NB4 (cell line): Measurements from ENCODE around the gene RAI14.

Experiments
- DNase-seq: peaks from one replicate; pipeline ENCODE4 v3.0.0; 2010; ENCODE audit warnings: low read depth
- H3K4me3 ChIP-seq: one replicate; pipeline ENCODE4 v1.5.1; 2011; ENCODE audit warnings: mild to moderate bottlenecking, low read depth, low read length, moderate library complexity
- CTCF ChIP-seq: IDR thresholded peaks from one replicate; pipeline ENCODE4 v1.5.1; 2012; ENCODE audit warnings: low read depth, low read length
- MAX ChIP-seq: IDR thresholded peaks from 2 replicates; pipeline ENCODE4 v1.6.1; 2011; ENCODE audit warnings: low read depth, low read length
- MYC ChIP-seq: IDR thresholded peaks from 2 replicates; pipeline ENCODE4 v1.6.1; 2011; ENCODE audit warnings: low read depth, low read length
- POLR2A ChIP-seq: IDR thresholded peaks from 2 replicates; pipeline ENCODE4 v1.6.1; 2011; ENCODE audit warnings: mild to moderate bottlenecking; ENCODE audit not compliant: insufficient read length; ENCODE audit errors: extremely low read depth

The RAI14 gene

GRCh38 chr5:34765662-34766061 lies 109.5 kb downstream of the RAI14 start:
- no peak overlapping the region for H3K4me3 ChIP-seq
- TF ChIP-seq POLR2A (no peak), CTCF (no peak), MYC (no peak), MAX (no peak)
- DNase-seq: no peak

GRCh38 chr5:34767180-34767579 lies 111.1 kb downstream of the RAI14 start:
- H3K4me3 ChIP-seq: no peak overlapping the region
- TF ChIP-seq POLR2A (no peak), MAX (no peak), CTCF (no peak), MYC (no peak)
- no peak for DNase-seq

GRCh38 chr5:34770486-34770885 lies 114.4 kb downstream of the RAI14 start:
- H3K4me3 ChIP-seq: no peak overlapping the region
- no peak for DNase-seq

GRCh38 chr5:34771076-34771475 lies 114.9 kb downstream of the RAI14 start:
- peak; percentile 34 for DNase-seq
- TF ChIP-seq MYC (no peak), POLR2A (no peak), MAX (no peak), CTCF (no peak)
- no peak overlapping the region for H3K4me3 ChIP-seq

More at GRCh38 chr5:34770486-34770885, 114.4 kb downstream of the RAI14 start:
- no peak for TF ChIP-seq CTCF
- no peak for TF ChIP-seq MAX
- TF ChIP-seq MYC: no peak
- no peak for TF ChIP-seq POLR2A

GRCh38 chr5:34772267-34773098 lies 116.4 kb downstream of the RAI14 start:
- DNase-seq: no peak
- TF ChIP-seq CTCF (no peak), MAX (no peak), MYC (no peak)
- H3K4me3 ChIP-seq: no peak overlapping the region
